HepG2 (cell line): ENCODE measurements around the gene CTBP1. TPM values are rescaled to one million over a fixed set of nuclear protein-coding genes. Genes with fewer than 3 reads are reported as not detected.
A peak's percentile ranks its signal among the peaks of the same experiment; 100 is the strongest.

ENCODE experiments used
- ATAC-seq: fragments of 200-7000 bp; cut with Tn5 transposase; 3 replicates; pipeline ENCODE4 v1.9.1; 2020; ENCODE audit warnings: mild to moderate bottlenecking, moderate library complexity
- BruUV-seq: library from RNA; stranded (reverse); fragments of 400-500 nt; replicated peaks from 2 replicates; lab custom pipeline; 2021; lab: Mats Ljungman, UMichigan
- CTCF ChIA-PET: fragments of 300-600 bp; formaldehyde crosslinking; extraction: SDS; loops from one replicate; lab custom pipeline; 2021; ENCODE audit warnings: low total read pairs, inconsistent platforms, low intra/inter-chr PET ratio; lab: Yijun Ruan, JAX
- POLR2A ChIA-PET: fragments of 350-600 bp; sonication (Branson Sonifier 250); formaldehyde crosslinking; loops from one replicate; lab custom pipeline; 2020; ENCODE audit warnings: antibody characterized with exemption, inconsistent platforms; lab: Yijun Ruan, JAX
- DNase-seq: peaks from one replicate; pipeline ENCODE4 v3.0.0-alpha.2; 2015; ENCODE audit warnings: low spot score
- FAIRE-seq: peaks from 3 replicates; lab custom pipeline; 2011; peaks lifted over from hg19 to GRCh38; lab: Jason Lieb, UNC
- H2AFZ ChIP-seq: one replicate; pipeline ENCODE4 v1.6.1; 2011; ENCODE audit warnings: low read length, inconsistent platforms
- H3K27ac ChIP-seq: fragments of 300-600 bp; 3 replicates; pipeline ENCODE4 v1.8.0; 2011; ENCODE audit warnings: mixed run types, mild to moderate bottlenecking, mixed read lengths, low read length, inconsistent platforms; ENCODE audit not compliant: insufficient read depth; ENCODE audit errors: extremely low read length
- H3K27me3 ChIP-seq, 2 experiments: fragments of 200-600 bp in 1 of 2; 2 replicates in 1 of 2; 3 replicates in 1 of 2; pipeline versions ENCODE4 v1.6.0 to v1.8.0; 2011; ENCODE audit warnings: low read length in 2 of 2, mild to moderate bottlenecking in 2 of 2, moderate library complexity in 2 of 2, inconsistent platforms in 1 of 2; ENCODE audit not compliant: insufficient read depth in 2 of 2, control insufficient read depth in 1 of 2
- H3K36me3 ChIP-seq, 2 experiments: fragments of 200-600 bp in 1 of 2; replicated peaks in 1 of 2; 2 replicates in 1 of 2; 3 replicates in 1 of 2; pipeline versions ENCODE4 v1.5.1 to v1.8.0; 2011; ENCODE audit warnings: low read length in 2 of 2, inconsistent platforms in 1 of 2; ENCODE audit not compliant: insufficient read depth in 2 of 2, control insufficient read depth in 1 of 2
- H3K4me1 ChIP-seq: 2 replicates; pipeline ENCODE4 v1.5.1; 2012; ENCODE audit warnings: low read length, inconsistent platforms; ENCODE audit not compliant: insufficient read depth
- H3K4me2 ChIP-seq: 2 replicates; pipeline ENCODE4 v1.6.0; 2011; ENCODE audit warnings: low read depth, low read length, inconsistent platforms
- H3K4me3 ChIP-seq, 3 experiments: fragments of 200-600 bp in 1 of 3; sonication (generic), shearing (Covaris generic) in 1 of 3; replicated peaks in 1 of 3; 2 replicates each; pipeline ENCODE4 v1.5.1; 2011 to 2016; ENCODE audit warnings: low read length in 3 of 3, inconsistent platforms in 2 of 3, low read depth in 2 of 3, mild to moderate bottlenecking in 2 of 3, control low read depth in 1 of 3, mixed read lengths in 1 of 3; ENCODE audit not compliant: insufficient read depth in 1 of 3
- H3K79me2 ChIP-seq: one replicate; pipeline ENCODE4 v1.6.1; 2011; ENCODE audit warnings: low read length, inconsistent platforms; ENCODE audit not compliant: insufficient read depth
- H3K9ac ChIP-seq: 2 replicates; pipeline ENCODE4 v1.6.0; 2011; ENCODE audit warnings: mild to moderate bottlenecking, low read depth, low read length, inconsistent platforms; ENCODE audit not compliant: insufficient read depth
- H3K9me3 ChIP-seq: 2 replicates; pipeline ENCODE4 v1.5.1; 2012; ENCODE audit warnings: mild to moderate bottlenecking, low read length
- H4K20me1 ChIP-seq: 2 replicates; pipeline ENCODE4 v1.6.0; 2011; ENCODE audit warnings: inconsistent platforms, mild to moderate bottlenecking, low read length, moderate library complexity; ENCODE audit not compliant: insufficient read depth
- AGO2 ChIP-seq: fragments of 200-400 bp; formaldehyde crosslinking; optimal IDR thresholded peaks from 2 replicates; pipeline ENCODE3; 2017; ENCODE audit warnings: mild to moderate bottlenecking, low read depth, low read length, moderate library complexity
- BCL3 ChIP-seq: sonication (generic); formaldehyde crosslinking; IDR thresholded peaks from 2 replicates; pipeline ENCODE4 v1.5.1; 2020; ENCODE audit warnings: mild to moderate bottlenecking, missing genetic modification reagents, moderate library complexity
- CCAR2 ChIP-seq: fragments of 200-400 bp; formaldehyde crosslinking; optimal IDR thresholded peaks from 2 replicates; pipeline ENCODE3; 2018; ENCODE audit warnings: low read depth, mild to moderate bottlenecking, low read length, moderate library complexity
- DNMT1 ChIP-seq: sonication (generic); formaldehyde crosslinking; IDR thresholded peaks from 2 replicates; pipeline ENCODE4 v1.5.1; 2020; ENCODE audit warnings: mild to moderate bottlenecking, missing genetic modification reagents
- E2F1 ChIP-seq: sonication (generic); formaldehyde crosslinking; IDR thresholded peaks from 2 replicates; pipeline ENCODE4 v1.5.0; 2020; ENCODE audit warnings: missing genetic modification reagents
- HNRNPLL ChIP-seq: fragments of 200-400 bp; formaldehyde crosslinking; IDR thresholded peaks from 2 replicates; pipeline ENCODE4 v1.6.1; 2017; ENCODE audit warnings: mild to moderate bottlenecking, low read depth, low read length; ENCODE audit not compliant: poor library complexity, severe bottlenecking
- RBFOX2 ChIP-seq: fragments of 200-400 bp; formaldehyde crosslinking; IDR thresholded peaks from 2 replicates; pipeline ENCODE4 v1.6.1; 2017; ENCODE audit warnings: low read depth, mild to moderate bottlenecking, low read length
- RFX1 ChIP-seq: fragments of 450-650 bp; IDR thresholded peaks from 2 replicates; pipeline ENCODE4 v1.6.1; 2017
- ZBTB37 ChIP-seq: sonication (generic); formaldehyde crosslinking; IDR thresholded peaks from 2 replicates; pipeline ENCODE4 v1.4.0; 2020; ENCODE audit warnings: mild to moderate bottlenecking, missing genetic modification reagents
- ZNF282 ChIP-seq: fragments of 450-650 bp; IDR thresholded peaks from 2 replicates; pipeline ENCODE4 v1.6.1; 2018; ENCODE audit not compliant: partially characterized antibody
- ZNF577 ChIP-seq: sonication (generic); formaldehyde crosslinking; IDR thresholded peaks from 2 replicates; pipeline ENCODE4 v1.4.0; 2020; ENCODE audit warnings: mild to moderate bottlenecking, low read depth, missing genetic modification reagents, borderline replicate concordance
- WGBS: methylation state at CpG from one replicate; pipeline ENCODE4 v1.1.6; 2017; ENCODE audit warnings: low lambda C conversion rate; 5-methylcytosine and 5-hydroxymethylcytosine counted together
- in situ Hi-C: cut with HindIII; loops from 2 replicates; pipeline ENCODE4 v1.10.0; 2017; ENCODE audit warnings: low pct_unique_long_range_greater_than_20kb; ENCODE audit not compliant: extremely low pct_ligation_motif_present
- intact Hi-C: fragments of 100-400 bp; cut with micrococcal nuclease; formaldehyde crosslinking; loops from one replicate; pipeline ENCODE4 v1.10.0; 2022; ENCODE audit not compliant: unreplicated experiment
- polyA plus RNA-seq, 8 experiments: library from polyadenylated mRNA; depleted of rRNA in 3 of 8; stranded (reverse) in 7 of 8; unstranded in 1 of 8; fragments of >200 nt; fragmentation: Illumina TruSeq in 4 of 8; extraction: Trizol in 4 of 8; gene quantifications; 2 replicates each; pipeline versions ENCODE4 v1.2.1 to v1.2.3, GENCODE V29; 2011 to 2016; ENCODE audit warnings: low read depth in 4 of 8, missing spikeins in 1 of 8, mixed read lengths in 1 of 8; ENCODE audit not compliant: insufficient read depth in 1 of 8
- total RNA-seq, 5 experiments: library from RNA; depleted of rRNA; stranded (reverse); fragments of >200 nt; fragmentation: Illumina TruSeq; extraction: Trizol; gene quantifications; 2 replicates each; pipeline ENCODE4 v1.2.3, GENCODE V29; 2016; ENCODE audit warnings: low read depth in 1 of 5

Gene CTBP1
- total and polyA plus RNA-seq, 2 of the 13 experiments (the other 11 are each of a cell fraction or from before 2014, with no cell fraction given) = 78.5 to 112 TPM

- ATAC-seq = peak; percentile 8; the same call in 2 of the 3 replicates
These were observed 16.0 kb downstream of the CTBP1 start for GRCh38 chr4:1232661-1233621.

More at GRCh38 chr4:1232661-1233621, 16.0 kb downstream of the CTBP1 start:
- CTCF ChIA-PET = no interaction called here
- H3K36me3 ChIP-seq = peaks cover 25 to 77% of the 10 kb centered on the region in 2 experiments
- no peaks in the 10 kb centered on the region for H3K9me3 ChIP-seq
- in situ Hi-C loops (no loop called here), intact Hi-C loops (no loop called here)
- peak; percentile 71 for TF ChIP-seq AGO2
- no peak for TF ChIP-seq E2F1 (CRISPR knock-in tag)
- TF ChIP-seq CCAR2 = no peak
- TF ChIP-seq HNRNPLL = peak; percentile 2
- TF ChIP-seq DNMT1 (CRISPR knock-in tag) = no peak
- TF ChIP-seq ZBTB37 = no peak
- TF ChIP-seq RBFOX2 = 0 out of 2 replicates have a peak, but pooled peaks have one; percentile 12
- no peak for TF ChIP-seq ZNF282
- peak; percentile 65 for TF ChIP-seq RFX1
- no peak for TF ChIP-seq BCL3
- no peak for TF ChIP-seq ZNF577 (CRISPR knock-in tag)
- DNase-seq (no peak), FAIRE-seq (no peak)
- H3K4me3 ChIP-seq = no peak overlapping the region
- H3K27me3 ChIP-seq = no peaks in the 10 kb centered on the region; a peak in 1 of 5 replicates
- H3K9ac ChIP-seq = no peak overlapping the region
- peak overlapping the region; percentile 51 for H3K27ac ChIP-seq
- no TSS peak for BruUV-seq
- H3K4me1 ChIP-seq = peaks cover 7% of the 10 kb centered on the region; the same call in 1 of the 2 replicates
- WGBS = 92% methylated on average over 25 of the region's 32 CpGs
- no peaks in the 10 kb centered on the region for H3K79me2 ChIP-seq
- H4K20me1 ChIP-seq = no peaks in the 10 kb centered on the region
- POLR2A ChIA-PET = interaction anchor here (0.9 kb wide), 1 partner anchor 28 kb away, joined by 4 read pairs; no protein-coding TSS in a partner anchor
- H3K4me2 ChIP-seq = no peak overlapping the region
- no peak overlapping the region for H2AFZ ChIP-seq
